Lower leg skin (tissue), 3 donors: ENCODE measurements around the gene TFPI2.

Experiments used
- POLR2A ChIP-seq, 2 donors: fragments of 450-650 bp; IDR thresholded peaks; one replicate each; pipeline ENCODE4 v1.6.1; 2016 to 2017; ENCODE audit warnings: antibody characterized with exemption in 2 of 2, mild to moderate bottlenecking in 1 of 2, moderate library complexity in 1 of 2
- TF ChIP-seq, protein P1 (sequence below), 3 donors: fragments of 450-650 bp; IDR thresholded peaks; one replicate each; pipeline ENCODE4 v1.5.1; 2016; ENCODE audit warnings: antibody characterized with exemption in 3 of 3, mild to moderate bottlenecking in 3 of 3, moderate library complexity in 2 of 3

DNA sequence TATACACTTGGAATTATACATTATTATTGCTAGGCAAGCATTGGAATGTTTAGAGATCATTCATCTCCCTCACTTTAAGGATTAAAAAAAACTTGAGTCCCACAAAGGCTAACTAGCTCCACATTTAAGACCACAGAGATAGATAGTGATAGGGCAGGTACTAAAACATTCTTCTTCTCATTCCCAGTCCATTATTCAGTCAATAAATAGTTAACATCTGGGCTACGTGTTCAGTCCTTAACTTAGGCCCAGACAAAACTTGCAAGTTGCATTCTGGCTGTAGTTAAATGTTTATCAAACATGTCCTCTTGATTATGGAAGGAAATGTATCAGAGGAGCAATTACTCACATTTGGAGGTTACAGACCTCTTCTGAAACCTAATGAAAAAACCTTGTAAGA lies 33.4 kb upstream of the TFPI2 start:
- TF ChIP-seq, protein P1, sequence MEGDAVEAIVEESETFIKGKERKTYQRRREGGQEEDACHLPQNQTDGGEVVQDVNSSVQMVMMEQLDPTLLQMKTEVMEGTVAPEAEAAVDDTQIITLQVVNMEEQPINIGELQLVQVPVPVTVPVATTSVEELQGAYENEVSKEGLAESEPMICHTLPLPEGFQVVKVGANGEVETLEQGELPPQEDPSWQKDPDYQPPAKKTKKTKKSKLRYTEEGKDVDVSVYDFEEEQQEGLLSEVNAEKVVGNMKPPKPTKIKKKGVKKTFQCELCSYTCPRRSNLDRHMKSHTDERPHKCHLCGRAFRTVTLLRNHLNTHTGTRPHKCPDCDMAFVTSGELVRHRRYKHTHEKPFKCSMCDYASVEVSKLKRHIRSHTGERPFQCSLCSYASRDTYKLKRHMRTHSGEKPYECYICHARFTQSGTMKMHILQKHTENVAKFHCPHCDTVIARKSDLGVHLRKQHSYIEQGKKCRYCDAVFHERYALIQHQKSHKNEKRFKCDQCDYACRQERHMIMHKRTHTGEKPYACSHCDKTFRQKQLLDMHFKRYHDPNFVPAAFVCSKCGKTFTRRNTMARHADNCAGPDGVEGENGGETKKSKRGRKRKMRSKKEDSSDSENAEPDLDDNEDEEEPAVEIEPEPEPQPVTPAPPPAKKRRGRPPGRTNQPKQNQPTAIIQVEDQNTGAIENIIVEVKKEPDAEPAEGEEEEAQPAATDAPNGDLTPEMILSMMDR (IDR thresholded peaks at IDR 0.05): no peak
- TF ChIP-seq POLR2A (IDR thresholded peaks at IDR 0.05): no peak
